Activated effector memory CD4-positive, alpha-beta T cell treated with Interleukin-2 at 50 U/mL for 16 hours (primary cell): ENCODE data around the gene PCBP3.
"Not testable (repeated sequence)": the region's sequence is repeated elsewhere in the genome, so short reads cannot be mapped to it uniquely, and the experiment has no call there.

Experiments used
- DNase-seq: peaks from one replicate; pipeline ENCODE4 v3.0.0-alpha.2; 2020

Gene PCBP3

GRCh38 chr21:45940621-45941337 is 297.3 kb downstream of the PCBP3 start:
- DNase-seq: no peak

DNA sequence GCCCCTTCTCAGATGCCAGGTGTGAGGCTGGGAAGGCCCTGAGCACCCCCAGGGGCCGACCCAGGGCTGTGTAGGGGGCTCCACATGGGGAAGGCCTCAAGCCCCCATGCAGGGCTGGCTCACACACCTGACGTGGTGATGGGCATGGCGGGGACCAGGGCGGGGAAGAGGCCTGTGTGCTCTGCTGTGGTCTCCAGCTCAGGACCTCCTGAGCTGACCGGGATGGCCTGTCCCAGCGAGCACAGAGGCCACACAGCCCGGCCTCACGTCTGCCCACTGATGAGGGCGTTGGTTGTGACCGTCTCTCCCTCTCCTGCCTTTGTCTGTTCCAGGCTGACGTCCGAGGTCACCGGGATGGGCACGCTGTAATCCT is 297.8 kb downstream of the PCBP3 start:
- DNase-seq: no peak

DNA sequence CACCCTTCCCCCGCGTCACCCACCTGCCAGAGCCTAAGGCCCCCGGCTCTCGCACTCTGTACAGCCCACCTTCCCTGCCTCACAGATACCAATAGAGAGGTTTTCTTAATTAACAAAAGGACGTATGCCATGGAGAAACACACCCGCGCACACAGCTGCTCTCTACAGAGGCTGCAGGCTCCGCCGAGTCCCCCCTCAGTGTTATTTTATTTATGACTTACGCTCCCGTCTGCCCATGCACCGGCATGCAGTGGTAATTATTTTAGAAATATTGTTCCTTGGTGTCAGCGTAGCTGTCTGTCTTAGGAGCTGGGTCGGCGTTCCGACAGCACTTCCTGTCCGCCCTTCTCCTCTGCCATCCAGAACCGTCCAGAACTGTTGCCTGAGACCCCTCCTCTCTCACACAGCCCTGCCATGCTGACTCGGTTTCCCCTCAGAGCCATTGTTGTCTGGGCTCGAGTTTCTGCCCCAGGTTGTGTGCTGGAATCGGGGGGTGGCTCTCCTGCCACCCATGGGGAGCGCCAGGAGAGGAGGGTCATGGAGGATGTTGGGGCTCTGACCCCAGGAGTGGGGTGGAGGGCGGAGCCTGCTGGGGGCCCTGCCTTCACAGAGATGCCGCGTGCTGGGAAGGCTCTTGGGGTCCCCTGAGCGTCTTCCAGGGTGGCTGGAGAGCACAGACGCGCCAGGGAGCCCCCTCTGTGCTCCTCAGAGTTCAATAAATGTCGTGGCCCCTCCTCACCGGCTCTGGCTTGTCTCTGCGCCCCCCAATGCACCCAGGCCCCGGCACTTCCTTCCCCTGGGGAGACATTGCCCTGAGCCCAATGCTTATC is 298.4 kb downstream of the PCBP3 start:
- DNase-seq: no peak

GRCh38 chr21:45942755-45943629 is 299.5 kb downstream of the PCBP3 start:
- no peak for DNase-seq

DNA sequence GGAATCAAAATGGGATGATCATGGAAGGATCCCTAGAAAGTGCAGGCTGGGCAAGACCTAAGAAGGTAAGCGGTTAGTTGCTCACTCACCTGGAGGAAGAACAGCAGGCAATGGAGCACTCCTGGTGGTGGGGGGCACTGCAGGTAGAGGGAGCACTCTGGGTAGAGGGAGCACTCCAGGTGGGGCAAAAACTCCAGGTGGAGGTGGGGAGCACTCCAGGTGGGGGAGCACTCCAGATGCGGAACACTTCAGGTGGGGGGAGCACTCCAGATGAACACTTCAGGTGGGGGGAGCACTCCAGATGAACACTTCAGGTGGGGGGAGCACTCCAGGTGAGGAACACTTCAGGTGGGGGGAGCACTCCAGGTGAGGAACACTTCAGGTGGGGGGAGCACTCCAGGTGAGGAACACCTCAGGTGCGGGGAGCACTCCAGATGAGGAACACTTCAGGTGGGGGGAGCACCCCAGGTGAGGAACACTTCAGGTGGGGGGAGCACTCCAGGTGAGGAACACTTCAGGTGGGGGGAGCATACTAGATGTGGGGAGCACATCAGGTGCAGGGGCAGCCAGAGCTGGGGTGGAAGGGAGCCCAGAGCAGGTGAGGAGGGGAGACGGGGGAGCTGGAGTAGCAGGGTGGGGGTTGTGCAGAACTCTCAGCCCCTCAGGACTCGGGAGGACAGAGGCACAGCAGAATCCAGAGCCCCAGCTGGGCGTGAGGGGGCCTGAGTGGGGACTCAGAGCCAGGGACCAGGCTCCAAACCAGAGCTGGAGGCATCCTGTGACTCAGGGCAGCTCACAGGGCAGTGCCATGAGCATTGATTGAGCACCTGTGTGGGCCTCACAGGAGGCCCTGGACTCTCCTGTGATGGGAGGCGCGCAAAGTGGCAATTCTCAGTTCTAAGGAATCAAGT is 300.4 kb downstream of the PCBP3 start:
- DNase-seq: no peak

DNA sequence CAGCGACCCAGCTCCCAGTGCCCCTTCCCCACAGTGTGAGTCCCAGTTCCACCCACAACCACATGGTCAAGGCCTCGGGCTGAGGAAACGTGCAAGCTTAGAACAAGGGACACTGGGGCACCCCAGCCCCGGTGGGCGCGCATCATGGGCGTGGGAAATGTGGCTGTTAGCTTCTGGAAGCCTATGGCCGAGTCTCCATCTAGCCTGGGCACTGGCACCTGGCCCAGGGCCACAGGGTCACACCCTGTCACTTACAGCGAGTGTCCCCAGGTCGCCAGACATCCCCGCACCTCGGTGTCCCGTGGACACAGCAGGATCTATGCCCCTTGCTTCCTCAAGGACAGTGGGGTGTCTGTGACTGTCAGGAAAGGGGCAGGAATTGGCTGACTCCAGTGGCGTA is 301.1 kb downstream of the PCBP3 start:
- DNase-seq: no peak

- DNase-seq: no peak
These were observed 301.7 kb downstream of the PCBP3 start for GRCh38 chr21:45945066-45945867.

DNA sequence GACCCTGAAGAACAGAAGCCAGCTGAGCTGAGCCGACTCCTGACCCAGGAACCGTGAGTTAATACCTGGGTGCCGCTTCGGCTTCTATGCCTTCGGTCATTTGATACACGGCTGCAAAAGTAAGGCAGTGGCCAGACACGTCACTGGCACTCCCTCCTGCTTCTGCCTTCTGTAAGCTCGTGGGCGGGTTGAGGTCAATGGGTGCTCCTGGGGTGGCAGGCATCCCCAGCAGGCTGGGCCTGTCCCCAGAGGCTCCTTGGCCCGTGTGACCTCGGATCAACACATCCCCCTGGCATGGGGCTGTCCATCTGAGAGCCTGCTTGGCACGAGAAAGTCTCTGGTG is 302.3 kb downstream of the PCBP3 start:
- no peak for DNase-seq

DNA sequence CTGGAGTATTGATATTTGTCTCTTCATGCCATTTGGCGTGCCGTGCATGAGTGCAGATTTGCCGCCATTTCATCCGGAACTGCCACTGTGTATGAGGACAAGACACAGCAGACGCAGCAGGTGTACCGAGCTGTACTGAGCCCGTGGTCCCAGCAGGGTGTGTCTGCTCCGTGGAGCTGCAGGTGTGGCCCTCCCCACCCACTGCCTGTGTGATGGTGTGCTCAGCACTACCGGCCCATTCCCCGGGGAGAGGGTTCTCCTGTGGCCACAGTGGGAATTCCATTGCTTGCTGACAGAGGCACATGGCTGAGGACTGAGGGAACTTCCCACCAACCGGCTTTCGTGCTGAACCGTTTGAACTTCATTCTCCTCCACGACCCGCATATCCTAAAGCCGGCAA is 303.8 kb downstream of the PCBP3 start:
- no peak for DNase-seq

DNA sequence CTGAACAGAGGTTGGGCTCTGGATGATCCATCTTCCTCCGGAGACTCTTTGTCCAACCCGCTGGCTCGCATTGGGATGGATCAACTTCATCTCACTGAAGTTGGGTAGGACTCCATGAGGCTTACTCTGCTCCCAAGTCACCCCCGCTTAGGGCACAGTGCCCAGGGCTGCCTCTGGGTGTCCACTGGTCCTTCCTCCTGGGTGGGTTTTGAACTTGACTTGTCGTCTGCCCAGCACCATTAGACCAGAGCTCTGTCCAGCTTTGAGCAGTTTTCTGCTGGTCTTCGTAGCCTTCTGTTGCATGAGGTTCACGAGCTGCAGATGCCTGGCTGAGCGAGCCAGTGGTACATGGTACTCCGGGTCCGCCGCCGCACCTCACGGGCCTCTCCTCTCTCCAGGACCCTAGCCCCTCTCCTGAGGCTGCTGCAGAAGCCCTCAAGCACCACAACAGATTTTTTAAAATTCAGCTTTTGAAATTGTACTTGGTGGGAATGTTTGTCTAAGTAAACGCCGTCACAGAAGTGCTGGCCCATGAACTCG is 304.3 kb downstream of the PCBP3 start:
- no peak for DNase-seq

DNA sequence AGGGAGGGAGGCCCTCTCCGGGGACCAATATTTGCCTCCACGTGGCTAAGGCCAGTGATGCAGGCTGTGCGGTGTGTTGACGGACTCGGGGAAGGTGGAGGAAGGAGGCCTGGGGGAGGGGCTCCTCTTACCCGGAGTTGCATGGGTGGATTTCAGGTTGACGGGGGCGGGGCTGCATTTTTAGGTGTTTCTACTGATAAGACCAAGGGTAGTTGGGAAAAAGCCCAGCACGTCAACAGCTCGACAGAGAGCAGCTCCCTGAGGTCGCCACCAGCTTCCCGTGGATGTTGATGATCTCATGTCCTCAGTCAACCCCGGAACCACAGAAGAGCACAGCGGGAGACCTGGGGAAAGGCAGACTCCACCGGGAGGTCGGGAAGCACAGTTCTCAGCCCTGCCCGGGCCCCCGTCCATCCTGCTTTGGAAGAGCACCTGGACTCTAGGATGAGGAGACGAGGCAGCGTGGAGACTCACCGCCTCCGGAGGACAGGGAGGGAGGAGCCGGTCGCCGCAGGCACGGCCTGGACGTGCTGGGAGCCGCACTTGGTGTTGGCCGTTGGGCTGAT is 305.1 kb downstream of the PCBP3 start:
- DNase-seq: no peak

GRCh38 chr21:45949928-45950739 is 306.6 kb downstream of the PCBP3 start:
- no peak for DNase-seq

GRCh38 chr21:45950740-45951515 is 307.4 kb downstream of the PCBP3 start:
- no peak for DNase-seq

DNA sequence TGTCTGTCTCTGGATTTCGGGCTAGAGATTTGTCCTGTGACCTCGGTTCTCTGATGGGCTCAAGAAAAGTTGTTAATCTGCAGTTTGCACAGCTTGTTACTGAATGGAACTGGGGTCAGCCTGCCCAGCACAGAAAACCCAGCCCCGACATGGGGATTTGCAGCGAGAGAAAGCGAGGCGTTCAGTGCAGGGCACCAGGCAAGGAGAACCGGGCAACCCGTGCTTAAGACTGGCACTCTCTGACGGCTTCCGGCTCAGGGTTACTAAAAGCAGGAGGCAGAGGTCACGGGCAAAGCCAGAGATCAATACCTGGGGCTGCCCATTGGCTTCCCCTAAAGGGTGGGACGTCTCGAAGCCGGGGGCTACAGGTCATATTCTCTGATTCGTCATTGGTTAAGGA is 308.2 kb downstream of the PCBP3 start:
- no peak for DNase-seq

GRCh38 chr21:45952527-45952926 is 309.0 kb downstream of the PCBP3 start:
- not testable (repeated sequence) for DNase-seq

DNA sequence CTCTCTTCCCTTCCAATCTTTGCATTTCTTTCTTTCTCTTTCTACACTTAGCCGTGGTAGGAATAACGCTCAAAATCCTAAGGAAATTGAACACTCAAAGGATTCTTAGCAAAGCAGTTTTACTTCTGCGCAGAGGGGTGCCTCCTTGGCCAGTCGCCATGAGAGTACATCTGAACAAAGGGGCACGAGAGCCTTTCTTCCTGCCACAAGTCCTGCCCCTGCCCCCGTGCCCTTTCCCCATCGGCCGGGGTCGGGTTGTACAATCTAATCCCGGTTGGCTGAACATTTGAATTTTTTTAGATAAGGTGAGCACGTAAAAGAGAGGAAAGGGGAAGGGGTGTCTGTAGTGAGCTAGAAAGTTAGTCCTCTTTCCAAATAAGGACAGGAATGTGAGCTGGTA is 309.4 kb downstream of the PCBP3 start:
- no peak for DNase-seq

- no peak for DNase-seq
These were observed 310.7 kb downstream of the PCBP3 start for GRCh38 chr21:45954261-45954660.

GRCh38 chr21:45954921-45955320 is 311.4 kb downstream of the PCBP3 start:
- no peak for DNase-seq

GRCh38 chr21:45957551-45957950 is 314.0 kb downstream of the PCBP3 start:
- no peak for DNase-seq
